HG03066 (cell line): ENCODE data around the gene OTUD3.
"Not testable (repeated sequence)": the region's sequence is repeated elsewhere in the genome, so short reads cannot be mapped to it uniquely, and the experiment has no call there.

Experiments
- ATAC-seq: cut with Tn5 transposase; IDR thresholded peaks from one replicate; pipeline ENCODE4 v1.9.1; 2021; ENCODE audit warnings: low read depth; ENCODE audit not compliant: unreplicated experiment

OTUD3 gene

GRCh38 chr1:19882111-19883071 lies at the start of gene OTUD3:
Gene OTUD3 (plus strand): TSS chr1:19882395. CDS start chr1:19882514, 119 bp downstream.
- ATAC-seq, result peak; percentile 93

- no peak for ATAC-seq
Measured at GRCh38 chr1:19835578-19835977, 46.6 kb upstream of the OTUD3 start.

GRCh38 chr1:19837866-19838265 lies 44.3 kb upstream of the OTUD3 start:
- no peak for ATAC-seq

GRCh38 chr1:19840228-19840627 lies 42.0 kb upstream of the OTUD3 start:
- no peak for ATAC-seq

- no peak for ATAC-seq
Measured at GRCh38 chr1:19844731-19845495, 37.3 kb upstream of the OTUD3 start.

GRCh38 chr1:19845555-19845954 lies 36.6 kb upstream of the OTUD3 start:
- no peak for ATAC-seq

- no peak for ATAC-seq
Measured at GRCh38 chr1:19846338-19846737, 35.9 kb upstream of the OTUD3 start.

- ATAC-seq, result not testable (repeated sequence)
Measured at GRCh38 chr1:19847334-19847733, 34.9 kb upstream of the OTUD3 start.

GRCh38 chr1:19849307-19849706 lies 32.9 kb upstream of the OTUD3 start:
- not testable (repeated sequence) for ATAC-seq

GRCh38 chr1:19850214-19850613 lies 32.0 kb upstream of the OTUD3 start:
- no peak for ATAC-seq

GRCh38 chr1:19852036-19852435 lies 30.2 kb upstream of the OTUD3 start:
- no peak for ATAC-seq

GRCh38 chr1:19854866-19855265 lies 27.3 kb upstream of the OTUD3 start:
- ATAC-seq, result no peak

- ATAC-seq, result no peak
Measured at GRCh38 chr1:19858893-19859292, 23.3 kb upstream of the OTUD3 start.

- ATAC-seq, result no peak
Measured at GRCh38 chr1:19859876-19860275, 22.3 kb upstream of the OTUD3 start.

GRCh38 chr1:19860418-19860817 lies 21.8 kb upstream of the OTUD3 start:
- ATAC-seq, result no peak

- ATAC-seq, result no peak
Measured at GRCh38 chr1:19861034-19861433, 21.2 kb upstream of the OTUD3 start.

- no peak for ATAC-seq
Measured at GRCh38 chr1:19861842-19862530, 20.2 kb upstream of the OTUD3 start.

- ATAC-seq, result no peak
Measured at GRCh38 chr1:19862944-19863343, 19.3 kb upstream of the OTUD3 start.

GRCh38 chr1:19864570-19865160 lies 17.5 kb upstream of the OTUD3 start:
- ATAC-seq, result no peak

- ATAC-seq, result no peak
Measured at GRCh38 chr1:19866029-19866428, 16.2 kb upstream of the OTUD3 start.

- ATAC-seq, result no peak
Measured at GRCh38 chr1:19866758-19867157, 15.4 kb upstream of the OTUD3 start.
